Large intestine (tissue), 3 donors: ENCODE data around the gene VARS1. TPM values are rescaled to one million over a fixed set of nuclear protein-coding genes. Genes with fewer than 3 reads are reported as not detected.
"Not testable (repeated sequence)": the region's sequence is repeated elsewhere in the genome, so short reads cannot be mapped to it uniquely, and the experiment has no call there.

Source experiments
- DNase-seq, 2 donors: peaks; one replicate each; pipeline versions ENCODE4 v3.0.0 to v3.0.0-alpha.2; 2013
- H3K27ac ChIP-seq: one replicate; pipeline ENCODE4 v1.5.1; 2013; ENCODE audit warnings: low read length
- H3K27me3 ChIP-seq: 2 replicates; pipeline ENCODE4 v1.6.1; 2013; ENCODE audit warnings: low read length; ENCODE audit not compliant: control insufficient read depth, insufficient read depth
- H3K36me3 ChIP-seq: 2 replicates; pipeline ENCODE4 v1.6.1; 2013; ENCODE audit warnings: low read length; ENCODE audit not compliant: control insufficient read depth, insufficient read depth
- H3K4me1 ChIP-seq: one replicate; pipeline ENCODE4 v1.6.1; 2013; ENCODE audit warnings: low read length; ENCODE audit not compliant: control insufficient read depth, insufficient read depth
- H3K4me3 ChIP-seq: one replicate; pipeline ENCODE4 v1.5.1; 2013; ENCODE audit warnings: low read length
- H3K9me3 ChIP-seq: one replicate; pipeline ENCODE4 v1.6.1; 2013; ENCODE audit warnings: mild to moderate bottlenecking, low read depth, low read length, moderate library complexity; ENCODE audit not compliant: control insufficient read depth
- WGBS: methylation state at CpG from one replicate; pipeline ENCODE4 v1.1.5; 2013; ENCODE audit warnings: low lambda C conversion rate; ENCODE audit not compliant: insufficient coverage; 5-methylcytosine and 5-hydroxymethylcytosine counted together
- polyA plus RNA-seq: library from polyadenylated mRNA; unstranded; fragments of 120-200 nt; gene quantifications from one replicate; pipeline ENCODE4 v1.2.1, GENCODE V29; 2013

Gene VARS1
- polyA plus RNA-seq, 1 donor = 34.2 TPM

- Histone ChIP-seq H3K27me3 (no peaks in the 10 kb centered on the region), H3K36me3 (peaks cover 20% of the 10 kb centered on the region), H3K4me3 (peak overlapping the region; percentile 95), H3K9me3 (no peaks in the 10 kb centered on the region), H3K27ac (peak overlapping the region; percentile 72), H3K4me1 (no peaks in the 10 kb centered on the region)
- peak in 1 of 2 donors; percentile 53 for DNase-seq
- WGBS = no CpG with 5 or more reads among the region's 7 CpGs
Measured at GRCh38 chr6:31794294-31794865, 1.2 kb downstream of the VARS1 start.

GRCh38 chr6:31793927-31794245 is 1.7 kb downstream of the VARS1 start:
- not testable (repeated sequence) for H3K27ac ChIP-seq, H3K4me3 ChIP-seq, H3K27me3 ChIP-seq, H3K4me1 ChIP-seq, DNase-seq, H3K9me3 ChIP-seq
- peaks cover 22% of the 10 kb centered on the region for H3K36me3 ChIP-seq
- 80% methylated on average over 2 of the region's 6 CpGs for whole genome bisulfite sequencing

GRCh38 chr6:31792761-31793171 is 2.8 kb downstream of the VARS1 start:
- H3K27ac ChIP-seq = no peak overlapping the region
- no peaks in the 10 kb centered on the region for H3K9me3 ChIP-seq
- DNase-seq = no peak
- no peaks in the 10 kb centered on the region for H3K4me1 ChIP-seq
- H3K36me3 ChIP-seq = peaks cover 22% of the 10 kb centered on the region
- no peak overlapping the region for H3K4me3 ChIP-seq
- H3K27me3 ChIP-seq = no peaks in the 10 kb centered on the region
- WGBS = no CpG with 5 or more reads among the region's 12 CpGs

- Histone ChIP-seq H3K27me3 (no peaks in the 10 kb centered on the region), H3K9me3 (no peaks in the 10 kb centered on the region), H3K36me3 (peaks cover 18% of the 10 kb centered on the region), H3K4me3 (no peak overlapping the region), H3K4me1 (no peaks in the 10 kb centered on the region), H3K27ac (no peak overlapping the region)
- WGBS = no CpG with 5 or more reads among the region's 3 CpGs
- DNase-seq = no peak
Measured at GRCh38 chr6:31792090-31792374, 3.5 kb downstream of the VARS1 start.

- no peak overlapping the region for H3K4me3 ChIP-seq
- H3K27me3 ChIP-seq = no peaks in the 10 kb centered on the region
- H3K27ac ChIP-seq = no peak overlapping the region
- WGBS = 60% methylated on average over 1 of the region's 12 CpGs
- H3K4me1 ChIP-seq = no peaks in the 10 kb centered on the region
- H3K36me3 ChIP-seq = peaks cover 18% of the 10 kb centered on the region
- H3K9me3 ChIP-seq = no peaks in the 10 kb centered on the region
- peak in 1 of 2 donors; percentile 44 for DNase-seq
Measured at GRCh38 chr6:31791324-31792089, 4.0 kb downstream of the VARS1 start.

- Histone ChIP-seq H3K9me3 (no peaks in the 10 kb centered on the region), H3K36me3 (peaks cover 44% of the 10 kb centered on the region), H3K27me3 (no peaks in the 10 kb centered on the region), H3K27ac (no peak overlapping the region), H3K4me3 (no peak overlapping the region), H3K4me1 (no peaks in the 10 kb centered on the region)
- WGBS = 100% methylated on average over 2 of the region's 11 CpGs
- no peak for DNase-seq
Measured at GRCh38 chr6:31785475-31785874, 10.1 kb downstream of the VARS1 start.

GRCh38 chr6:31784098-31784925 is 11.2 kb downstream of the VARS1 start:
- no peaks in the 10 kb centered on the region for H3K4me1 ChIP-seq
- H3K4me3 ChIP-seq = no peak overlapping the region
- H3K27me3 ChIP-seq = no peaks in the 10 kb centered on the region
- no peak overlapping the region for H3K27ac ChIP-seq
- no peak for DNase-seq
- peaks cover 53% of the 10 kb centered on the region for H3K36me3 ChIP-seq
- no peaks in the 10 kb centered on the region for H3K9me3 ChIP-seq
- WGBS = no CpG with 5 or more reads among the region's 15 CpGs

- H3K4me1 ChIP-seq = peaks cover 10% of the 10 kb centered on the region
- WGBS = no CpG with 5 or more reads among the region's 32 CpGs
- no peaks in the 10 kb centered on the region for H3K27me3 ChIP-seq
- H3K9me3 ChIP-seq = no peaks in the 10 kb centered on the region
- DNase-seq = no peak
- no peak overlapping the region for H3K27ac ChIP-seq
- peaks cover 61% of the 10 kb centered on the region for H3K36me3 ChIP-seq
- H3K4me3 ChIP-seq = no peak overlapping the region
Measured at GRCh38 chr6:31782126-31782855, 13.3 kb downstream of the VARS1 start.

- WGBS = no CpG with 5 or more reads among the region's 23 CpGs
- Histone ChIP-seq H3K27me3 (no peaks in the 10 kb centered on the region), H3K4me3 (no peak overlapping the region), H3K27ac (no peak overlapping the region), H3K36me3 (peaks cover 61% of the 10 kb centered on the region), H3K4me1 (peaks cover 18% of the 10 kb centered on the region), H3K9me3 (no peaks in the 10 kb centered on the region)
- no peak for DNase-seq
Measured at GRCh38 chr6:31781244-31782125, 14.1 kb downstream of the VARS1 start.
